Karpas-422 (cell line): ENCODE results near the gene VKORC1. TPM values are rescaled to one million over a fixed set of nuclear protein-coding genes. Genes with fewer than 3 reads are reported as not detected.
"Not testable (repeated sequence)": the region's sequence is repeated elsewhere in the genome, so short reads cannot be mapped to it uniquely, and the experiment has no call there.

Experiments used
- DNase-seq: peaks from one replicate; pipeline ENCODE4 v3.0.0-alpha.2; 2015
- H2AFZ ChIP-seq: fragments of 200-600 bp; sonication (generic); 2 replicates; pipeline ENCODE4 v1.6.1; 2014; ENCODE audit warnings: antibody characterized with exemption, low read length, mixed read lengths
- H3K27ac ChIP-seq: fragments of 200-600 bp; sonication (generic); 2 replicates; pipeline ENCODE4 v1.5.1; 2014; ENCODE audit warnings: mild to moderate bottlenecking, low read length, moderate library complexity
- H3K27me3 ChIP-seq: fragments of 200-600 bp; sonication (generic); 2 replicates; pipeline ENCODE4 v1.6.1; 2014; ENCODE audit warnings: low read length, mixed read lengths
- H3K36me3 ChIP-seq: fragments of 200-600 bp; sonication (generic); 2 replicates; pipeline ENCODE4 v1.6.1; 2014; ENCODE audit warnings: low read length, mixed read lengths; ENCODE audit not compliant: insufficient read depth
- H3K4me1 ChIP-seq: fragments of 200-600 bp; sonication (generic); 2 replicates; pipeline ENCODE4 v1.6.1; 2014; ENCODE audit warnings: mild to moderate bottlenecking, low read length, mixed read lengths
- H3K4me2 ChIP-seq: fragments of 200-600 bp; sonication (generic); 2 replicates; pipeline ENCODE4 v1.6.1; 2014; ENCODE audit warnings: low read length, low read depth, mild to moderate bottlenecking; ENCODE audit not compliant: poor library complexity, severe bottlenecking
- H3K4me3 ChIP-seq: fragments of 200-600 bp; sonication (generic); 2 replicates; pipeline ENCODE4 v1.5.1; 2014; ENCODE audit warnings: mild to moderate bottlenecking, antibody characterized with exemption, low read length, mixed read lengths
- H3K79me2 ChIP-seq: fragments of 200-600 bp; sonication (generic); 2 replicates; pipeline ENCODE4 v1.6.1; 2014; ENCODE audit warnings: mild to moderate bottlenecking, low read length, mixed read lengths
- H3K9ac ChIP-seq: fragments of 200-600 bp; sonication (generic); 2 replicates; pipeline ENCODE4 v1.6.0; 2014; ENCODE audit warnings: low read length
- H3K9me2 ChIP-seq: fragments of 200-600 bp; sonication (generic), shearing (Covaris generic); replicated peaks from 2 replicates; pipeline ENCODE4 v1.6.0; 2014; ENCODE audit warnings: mild to moderate bottlenecking, low read length, moderate library complexity; ENCODE audit not compliant: insufficient read depth
- H3K9me3 ChIP-seq: fragments of 300-700, 200-600 bp; sonication (generic); 2 replicates; pipeline ENCODE4 v1.6.1; 2014; ENCODE audit warnings: low read length, mixed read lengths
- H4K20me1 ChIP-seq: fragments of 200-600 bp; sonication (generic); 2 replicates; pipeline ENCODE4 v1.6.1; 2014; ENCODE audit warnings: mild to moderate bottlenecking, antibody characterized with exemption, low read length, low read depth; ENCODE audit not compliant: insufficient read depth
- total RNA-seq: library from RNA; depleted of rRNA; stranded (reverse); fragments of >200 nt; shearing (Covaris generic); gene quantifications from 2 replicates; pipeline ENCODE4 v1.2.3, GENCODE V29; 2014; ENCODE audit warnings: low replicate concordance

VKORC1 gene
- total RNA-seq, 1 experiment from 2014 or later: 70.2 TPM

- Histone ChIP-seq H4K20me1 (no peaks in the 10 kb centered on the region), H3K4me3 (no peak overlapping the region), H3K79me2 (peaks cover 18% of the 10 kb centered on the region), H3K9me3 (no peaks in the 10 kb centered on the region), H3K9ac (0 out of 2 replicates have a peak overlapping the region, but pooled peaks have one; percentile 39), H3K4me1 (peaks cover 20% of the 10 kb centered on the region), H3K9me2 (no peaks in the 10 kb centered on the region), H3K4me2 (no peak overlapping the region), H3K27ac (no peak overlapping the region), H3K27me3 (no peaks in the 10 kb centered on the region), H2AFZ (peak overlapping the region; percentile 95), H3K36me3 (no peaks in the 10 kb centered on the region; the same call in 1 of the 2 replicates)
- peak; percentile 93 for DNase-seq
Measured at GRCh38 chr16:31105677-31106213, 11.1 kb upstream of the VKORC1 start.

GRCh38 chr16:31100876-31101641 is 6.5 kb upstream of the VKORC1 start:
- H3K4me3 ChIP-seq, DNase-seq, H3K27me3 ChIP-seq, H3K9me2 ChIP-seq, H3K79me2 ChIP-seq, H3K27ac ChIP-seq, H3K36me3 ChIP-seq, H3K9me3 ChIP-seq, H3K9ac ChIP-seq, H3K4me1 ChIP-seq, H3K4me2 ChIP-seq, H2AFZ ChIP-seq, H4K20me1 ChIP-seq: not testable (repeated sequence)

GRCh38 chr16:31099860-31100638 is 5.5 kb upstream of the VKORC1 start:
- no peak for DNase-seq
- no peaks in the 10 kb centered on the region for H3K9me3 ChIP-seq

GRCh38 chr16:31094088-31094423 is 541 bp downstream of the VKORC1 start:
- Histone ChIP-seq H4K20me1 (0 out of 2 replicates have a peak, but pooled peaks cover 4% of the 10 kb centered on the region), H3K4me1 (peaks cover 18% of the 10 kb centered on the region), H3K9ac (peak overlapping the region; percentile 92), H3K9me3 (no peaks in the 10 kb centered on the region), H3K36me3 (0 out of 2 replicates have a peak, but pooled peaks cover 4% of the 10 kb centered on the region), H3K9me2 (no peaks in the 10 kb centered on the region), H3K4me3 (peak overlapping the region; percentile 97), H3K27ac (peak overlapping the region; percentile 69), H3K79me2 (peaks cover 31% of the 10 kb centered on the region), H3K27me3 (no peaks in the 10 kb centered on the region), H3K4me2 (peak overlapping the region; percentile 89), H2AFZ (peak overlapping the region; percentile 58; the same call in 1 of the 2 replicates)
- peak; percentile 61 for DNase-seq

More at GRCh38 chr16:31099860-31100638, 5.5 kb upstream of the VKORC1 start:
- no peaks in the 10 kb centered on the region for H3K9me2 ChIP-seq
- peaks cover 8% of the 10 kb centered on the region for H3K4me1 ChIP-seq
- no peaks in the 10 kb centered on the region for H3K79me2 ChIP-seq
- H3K4me3 ChIP-seq: no peak overlapping the region
- H2AFZ ChIP-seq: no peak overlapping the region
- no peaks in the 10 kb centered on the region for H3K36me3 ChIP-seq
- no peak overlapping the region for H3K4me2 ChIP-seq
- H3K27me3 ChIP-seq: no peaks in the 10 kb centered on the region
- H3K27ac ChIP-seq: no peak overlapping the region
- H3K9ac ChIP-seq: no peak overlapping the region
- no peaks in the 10 kb centered on the region for H4K20me1 ChIP-seq

- Histone ChIP-seq H4K20me1 (0 out of 2 replicates have a peak, but pooled peaks cover 4% of the 10 kb centered on the region), H3K9me3 (no peaks in the 10 kb centered on the region), H3K9ac (peak overlapping the region; percentile 92), H2AFZ (no peak overlapping the region), H3K27me3 (no peaks in the 10 kb centered on the region), H3K4me1 (peaks cover 18% of the 10 kb centered on the region), H3K79me2 (peaks cover 31% of the 10 kb centered on the region), H3K36me3 (0 out of 2 replicates have a peak, but pooled peaks cover 4% of the 10 kb centered on the region), H3K27ac (no peak overlapping the region; the same call in 1 of the 2 replicates), H3K9me2 (no peaks in the 10 kb centered on the region), H3K4me2 (peak overlapping the region; percentile 89), H3K4me3 (peak overlapping the region; percentile 97)
- peak; percentile 68 for DNase-seq
Measured at GRCh38 chr16:31093132-31093703, 1.4 kb downstream of the VKORC1 start.

GRCh38 chr16:31092330-31092729 is 2.3 kb downstream of the VKORC1 start:
- H2AFZ ChIP-seq: no peak overlapping the region
- H3K4me2 ChIP-seq: peak overlapping the region; percentile 89
- H3K9me2 ChIP-seq: no peaks in the 10 kb centered on the region
- 0 out of 2 replicates have a peak, but pooled peaks cover 4% of the 10 kb centered on the region for H4K20me1 ChIP-seq
- no peak overlapping the region for H3K9ac ChIP-seq
- no peaks in the 10 kb centered on the region for H3K27me3 ChIP-seq
- no peak overlapping the region for H3K4me3 ChIP-seq
- peaks cover 31% of the 10 kb centered on the region for H3K79me2 ChIP-seq
- DNase-seq: peak; percentile 32
- no peak overlapping the region for H3K27ac ChIP-seq
- H3K4me1 ChIP-seq: peaks cover 18% of the 10 kb centered on the region
- H3K36me3 ChIP-seq: 0 out of 2 replicates have a peak, but pooled peaks cover 4% of the 10 kb centered on the region
- no peaks in the 10 kb centered on the region for H3K9me3 ChIP-seq

GRCh38 chr16:31090540-31090939 is 4.1 kb downstream of the VKORC1 start:
- peaks cover 31% of the 10 kb centered on the region for H3K79me2 ChIP-seq
- peaks cover 4% of the 10 kb centered on the region; the same call in 1 of the 2 replicates for H4K20me1 ChIP-seq
- H3K27me3 ChIP-seq: no peaks in the 10 kb centered on the region
- H3K4me1 ChIP-seq: peaks cover 22% of the 10 kb centered on the region
- H3K9me3 ChIP-seq: no peaks in the 10 kb centered on the region
- H3K9ac ChIP-seq: no peak overlapping the region
- DNase-seq: peak; percentile 29
- H3K27ac ChIP-seq: no peak overlapping the region
- no peak overlapping the region for H2AFZ ChIP-seq
- H3K4me2 ChIP-seq: no peak overlapping the region
- H3K9me2 ChIP-seq: no peaks in the 10 kb centered on the region
- 0 out of 2 replicates have a peak, but pooled peaks cover 4% of the 10 kb centered on the region for H3K36me3 ChIP-seq
- H3K4me3 ChIP-seq: no peak overlapping the region
